Stimulated activated CD4-positive, alpha-beta T cell treated with anti-CD3 and anti-CD28 coated beads, Interleukin-4, amount 100 ng/mL, for 4 hours (primary cell): ENCODE measurements around the gene RNF10.
A peak's percentile ranks its signal among the peaks of the same experiment; 100 is the strongest.
"Not testable (repeated sequence)": the region's sequence is repeated elsewhere in the genome, so short reads cannot be mapped to it uniquely, and the experiment has no call there.

Experiments
- DNase-seq, 2 experiments: peaks; one replicate each; pipeline ENCODE4 v3.0.0-alpha.2; 2020

Gene RNF10

GRCh38 chr12:120534203-120534702 lies at the start of gene RNF10:
Gene RNF10, plus strand, starts transcription at chr12:120534356. Its CDS starts 456 bp downstream, at chr12:120534812.
- peak; percentile 57 to 64 for DNase-seq

DNA sequence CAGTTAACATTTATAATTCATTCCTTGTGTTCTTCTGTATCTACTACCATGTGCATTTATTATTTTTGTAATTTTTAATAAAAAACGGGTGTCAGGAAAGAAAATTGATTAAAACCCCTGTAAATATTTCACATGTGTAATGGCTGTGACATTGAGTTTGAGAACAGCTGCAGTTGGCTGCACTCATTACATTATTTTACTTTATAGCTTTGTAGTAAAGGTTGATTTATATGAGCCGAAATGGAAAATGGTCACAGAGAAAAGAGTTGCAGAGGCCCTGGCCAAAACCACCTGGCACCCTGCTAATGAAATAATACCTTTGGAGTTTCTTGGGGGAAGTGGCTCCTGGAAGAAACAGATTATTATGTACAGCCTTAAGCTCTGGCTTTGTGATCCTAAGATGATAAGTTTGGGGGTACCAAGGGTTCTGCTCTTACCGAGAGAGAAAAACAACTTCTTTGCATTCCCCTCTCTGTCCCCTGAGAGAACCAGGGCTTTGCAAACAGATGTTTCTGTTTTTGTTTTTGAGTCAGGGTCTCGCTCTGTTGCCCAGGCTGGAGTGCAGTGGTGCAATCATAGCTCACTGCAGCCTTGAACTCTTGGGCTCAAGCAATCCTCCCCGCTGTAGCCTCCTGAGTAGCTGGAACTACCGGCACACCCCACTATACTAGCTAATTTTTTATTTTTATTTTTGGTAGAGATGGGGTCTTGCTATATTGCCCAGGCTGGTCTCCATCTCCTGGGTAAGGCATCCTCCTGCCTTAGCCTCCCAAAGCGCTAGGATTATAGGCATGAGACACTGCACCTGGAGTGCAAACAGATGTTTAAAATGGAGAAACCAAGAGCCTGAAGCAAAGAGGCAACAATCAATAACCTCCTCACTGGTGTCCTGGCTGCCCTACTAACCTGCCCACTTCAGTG lies 47.9 kb upstream of the RNF10 start:
- DNase-seq, result no peak

DNA sequence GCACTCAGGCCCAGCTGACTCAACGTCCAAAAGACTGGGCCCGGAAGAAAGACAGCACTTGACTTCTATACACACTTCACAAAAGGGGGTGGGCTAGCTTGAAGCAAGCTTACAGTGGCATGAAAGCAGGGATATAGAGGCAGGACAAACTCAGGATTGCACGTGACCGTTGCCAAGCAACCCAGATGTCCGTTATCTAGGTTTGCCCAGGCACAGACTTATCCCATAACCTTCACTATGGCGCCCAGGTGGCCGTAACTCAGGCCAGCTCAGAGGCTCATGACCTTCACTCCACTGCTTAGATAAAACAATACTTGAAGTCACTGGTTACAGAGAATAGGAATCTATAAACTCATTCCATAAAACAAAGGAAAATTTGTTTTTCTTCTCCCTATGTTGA lies 46.6 kb upstream of the RNF10 start:
- not testable (repeated sequence) for DNase-seq

- DNase-seq, result no peak
These were observed 46.0 kb upstream of the RNF10 start for GRCh38 chr12:120488057-120488640.

GRCh38 chr12:120489018-120489417 lies 45.1 kb upstream of the RNF10 start:
- no peak for DNase-seq

- no peak for DNase-seq
These were observed 43.8 kb upstream of the RNF10 start for GRCh38 chr12:120490325-120490724.

GRCh38 chr12:120490833-120491512 lies 43.2 kb upstream of the RNF10 start:
- DNase-seq, result no peak

GRCh38 chr12:120495186-120495730 lies 38.9 kb upstream of the RNF10 start:
- peak in 1 of 2 experiments; percentile 1 for DNase-seq

DNA sequence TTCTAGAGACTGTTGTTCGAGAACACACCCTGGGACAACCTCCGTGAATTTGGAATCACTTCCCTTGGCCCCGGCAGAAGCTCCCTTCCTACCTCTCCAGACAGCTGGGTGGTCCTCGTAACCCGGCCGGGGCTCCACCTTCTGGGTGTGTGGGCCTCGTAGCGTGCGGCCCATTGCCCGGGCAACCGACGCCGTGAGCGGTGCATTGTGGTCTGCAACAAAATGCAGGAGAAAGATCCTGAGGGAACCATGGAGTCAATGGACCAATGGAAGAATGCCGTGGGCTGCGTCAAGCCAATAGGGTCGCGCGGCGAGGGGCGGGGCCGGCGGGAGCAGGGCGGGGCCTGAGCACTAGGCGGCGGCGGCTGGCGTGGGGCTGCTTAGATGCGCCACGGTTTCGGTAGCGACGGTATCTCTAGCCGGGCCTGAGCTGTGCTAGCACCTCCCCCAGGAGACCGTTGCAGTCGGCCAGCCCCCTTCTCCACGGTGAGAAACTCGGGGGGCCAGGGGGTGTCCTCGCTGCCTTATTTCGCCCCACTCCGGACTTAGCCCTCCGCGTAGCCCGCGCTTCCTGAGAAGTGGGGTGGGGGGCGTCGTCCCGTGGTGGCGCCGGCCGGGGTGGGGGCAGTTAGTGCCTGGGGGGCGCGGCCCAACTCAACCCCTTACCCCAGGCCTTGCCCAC lies 38.3 kb upstream of the RNF10 start, which contains the start of gene DYNLL1:
TSS of gene DYNLL1 (plus strand) at position 383 of the 682 bp plus-strand sequence. CDS start 309 bp downstream, outside the sequence.
- peak; percentile 94 to 98 for DNase-seq

GRCh38 chr12:120496413-120497340 lies 37.5 kb upstream of the RNF10 start:
- DNase-seq, result peak; percentile 36 to 44

DNA sequence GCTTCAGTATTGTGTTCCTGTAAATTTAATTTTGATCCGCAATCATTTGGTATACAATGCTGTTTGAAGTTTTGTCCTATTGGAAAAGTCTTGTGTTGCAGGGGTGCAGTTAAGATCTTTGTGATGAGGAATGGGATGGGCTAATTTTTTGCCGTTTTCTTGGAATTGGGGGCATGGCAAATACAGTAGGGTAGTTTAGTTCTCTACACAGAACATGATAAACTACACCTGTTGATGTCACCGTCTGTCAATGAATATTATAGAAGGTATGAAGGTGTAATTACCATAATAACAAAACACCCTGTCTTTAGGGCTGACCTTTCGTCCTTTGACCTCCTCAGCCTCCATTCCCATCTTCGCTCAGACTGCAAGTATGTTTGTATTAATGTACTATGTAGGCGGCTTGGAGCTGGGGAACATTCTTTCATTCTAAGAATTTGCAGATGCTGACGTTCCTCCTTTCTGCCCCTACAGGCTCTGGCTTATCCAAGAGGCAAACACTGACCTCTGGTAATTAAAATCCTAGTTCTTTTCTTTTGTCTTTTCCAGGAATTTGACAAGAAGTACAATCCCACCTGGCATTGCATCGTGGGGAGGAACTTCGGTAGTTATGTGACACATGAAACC lies 36.5 kb upstream of the RNF10 start:
- no peak for DNase-seq

DNA sequence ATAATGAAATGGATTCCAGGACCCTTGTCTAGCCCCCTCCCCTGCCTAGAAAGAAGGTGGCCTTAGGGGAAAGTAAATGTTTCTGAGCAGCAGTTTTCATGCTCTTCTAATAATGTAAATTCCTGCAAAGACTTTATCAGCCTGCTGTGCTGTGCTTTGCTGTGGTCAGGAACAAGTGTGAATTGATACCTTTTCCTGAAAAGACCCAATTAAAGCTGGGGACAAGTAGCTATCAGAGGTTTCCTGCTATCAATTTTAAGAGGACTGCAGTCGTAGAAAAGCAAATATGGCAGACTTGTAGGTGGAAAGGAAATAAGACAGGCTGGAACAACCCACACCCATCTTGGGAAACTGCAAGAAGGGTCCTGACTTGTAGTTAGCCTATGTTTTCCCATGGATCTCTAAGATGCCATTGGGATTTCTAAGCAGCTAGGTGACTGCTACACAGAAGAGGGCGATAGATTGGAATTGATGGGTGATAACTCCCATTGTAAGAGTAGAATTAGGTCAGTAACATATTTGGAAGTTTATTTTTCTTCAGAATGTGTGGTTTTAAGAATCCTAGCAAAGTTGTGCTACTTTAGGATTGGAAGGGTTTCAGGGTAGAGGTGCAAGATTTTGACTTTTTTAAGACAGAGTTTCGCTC lies 35.2 kb upstream of the RNF10 start:
- no peak for DNase-seq

DNA sequence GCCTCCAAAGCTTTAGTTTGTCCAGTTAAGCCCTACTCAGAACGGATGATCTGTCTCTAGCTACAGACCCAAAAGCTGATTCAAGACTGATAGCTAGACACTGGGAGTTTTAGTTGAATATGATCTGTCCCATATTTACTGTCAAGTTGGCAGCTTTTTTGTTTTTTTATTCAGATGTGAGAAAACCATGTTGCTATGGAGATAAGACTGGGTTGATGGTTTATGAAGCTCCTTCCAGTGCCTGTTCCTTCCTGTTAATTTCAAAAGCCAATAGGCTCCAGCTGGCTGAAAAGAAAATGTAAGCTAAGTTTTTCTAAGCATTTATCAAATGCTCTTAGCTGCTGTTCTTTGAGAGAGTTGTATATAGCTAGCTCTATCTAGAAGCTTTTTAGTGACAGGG lies 33.6 kb upstream of the RNF10 start:
- no peak for DNase-seq

DNA sequence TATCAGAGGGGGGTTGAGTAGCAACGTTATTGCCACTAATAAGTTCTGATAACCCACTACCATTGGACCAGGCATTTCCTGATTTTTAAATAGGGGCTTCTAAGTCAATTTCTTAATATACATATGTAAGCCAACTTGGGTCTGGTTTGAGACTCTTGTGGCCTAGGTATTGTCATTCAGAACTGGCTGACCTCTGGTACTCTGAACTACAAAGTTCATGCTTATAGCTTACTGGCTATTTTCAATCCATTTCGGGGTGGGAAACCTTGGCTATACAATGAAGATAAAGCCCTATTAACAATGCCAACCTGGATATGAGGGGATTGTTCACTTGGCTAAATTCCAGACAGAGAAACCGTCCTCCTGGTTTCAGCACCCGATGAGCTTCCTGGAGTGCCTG lies 29.6 kb upstream of the RNF10 start:
- DNase-seq, result no peak

DNA sequence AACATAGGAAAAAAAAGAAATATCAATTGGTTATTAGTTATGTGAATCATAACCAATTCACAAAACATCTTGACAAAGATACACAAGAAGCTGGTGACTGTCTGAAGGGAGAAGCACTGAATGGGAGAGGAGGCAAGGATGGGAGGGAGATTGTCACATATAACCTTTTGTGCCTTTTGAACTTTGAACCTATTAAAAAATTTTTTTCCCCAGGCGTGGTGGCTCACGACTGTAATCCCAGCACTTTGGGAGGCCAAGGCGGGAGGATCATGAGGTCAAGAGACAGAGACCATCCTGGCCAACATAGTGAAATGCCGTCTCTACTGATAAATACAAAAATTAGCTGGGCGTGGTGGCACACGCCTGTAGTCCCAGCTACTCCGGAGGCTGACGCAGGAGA lies 25.6 kb upstream of the RNF10 start:
- DNase-seq, result no peak

- DNase-seq, result no peak
These were observed 20.2 kb upstream of the RNF10 start for GRCh38 chr12:120514002-120514401.

DNA sequence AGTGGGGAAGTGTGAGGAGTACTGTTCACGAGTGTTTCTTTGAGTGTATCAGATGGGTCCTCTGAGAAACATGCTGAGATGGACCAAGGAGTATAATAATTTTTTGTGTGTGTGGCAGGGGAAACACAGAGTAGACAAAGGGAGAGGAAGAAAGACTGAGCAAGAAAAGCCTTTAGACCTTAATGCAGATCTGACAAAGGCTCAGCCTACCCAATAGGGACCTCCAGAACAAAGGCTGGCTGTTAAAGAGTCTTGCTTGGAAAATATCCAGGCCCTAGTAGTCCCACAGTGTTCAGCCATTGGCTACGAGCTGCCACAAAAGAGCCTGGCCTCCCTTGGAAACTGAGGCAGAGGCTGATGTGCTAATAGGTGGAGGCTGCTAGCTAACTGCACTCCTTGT lies 18.7 kb upstream of the RNF10 start:
- DNase-seq, result no peak

GRCh38 chr12:120519324-120519723 lies 14.8 kb upstream of the RNF10 start:
- DNase-seq, result not testable (repeated sequence)

GRCh38 chr12:120522568-120522967 lies 11.6 kb upstream of the RNF10 start:
- no peak for DNase-seq

DNA sequence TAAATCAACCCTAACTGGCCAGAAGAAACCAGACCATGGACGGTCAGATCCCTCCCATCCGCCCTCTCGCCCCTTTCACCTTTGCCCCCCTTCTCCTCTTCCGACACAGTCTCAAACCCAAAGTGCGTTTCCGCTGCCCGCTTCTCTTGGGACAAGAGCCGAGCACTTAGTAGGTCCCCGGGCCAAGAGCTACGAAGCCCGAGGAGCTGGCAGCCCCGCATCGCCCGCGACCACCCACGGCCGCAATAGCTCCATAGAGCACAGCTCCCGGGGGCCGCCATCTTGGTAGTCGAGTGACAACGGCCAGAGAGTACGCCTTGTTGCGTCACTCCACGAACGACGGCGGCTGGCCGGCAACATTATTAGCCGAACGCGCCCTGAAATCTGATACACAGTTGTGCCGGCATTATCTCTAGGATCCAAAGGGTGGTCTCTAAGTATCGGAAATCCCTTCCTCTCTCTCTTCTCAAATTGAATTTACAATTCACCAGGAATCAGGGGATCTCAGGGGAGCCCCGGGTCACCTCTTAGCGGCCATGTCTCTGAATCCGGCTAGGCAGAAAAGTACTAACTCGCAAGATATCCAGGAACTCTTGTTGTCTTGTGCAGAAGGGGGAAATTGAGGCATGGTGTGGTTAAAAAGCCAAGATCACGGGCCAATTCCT lies 5.2 kb upstream of the RNF10 start, which contains the start of gene COQ5:
TSS of gene COQ5 (minus strand) at position 298 of the 665 bp plus-strand sequence. CDS start at position 281, 17 bp downstream.
- peak; percentile 80 to 81 for DNase-seq
